NCI-H774 (cell line): ENCODE results near the gene LDLRAD4.
"Not testable (repeated sequence)": the region's sequence is repeated elsewhere in the genome, so short reads cannot be mapped to it uniquely, and the experiment has no call there.

ENCODE experiments used
- DNase-seq: peaks from one replicate; lab custom pipeline; 2025; lab: John Stamatoyannopoulos, UW

Gene LDLRAD4

GRCh38 chr18:13464432-13465123, 246.0 kb downstream of the LDLRAD4 start:
- DNase-seq, result no peak

DNA sequence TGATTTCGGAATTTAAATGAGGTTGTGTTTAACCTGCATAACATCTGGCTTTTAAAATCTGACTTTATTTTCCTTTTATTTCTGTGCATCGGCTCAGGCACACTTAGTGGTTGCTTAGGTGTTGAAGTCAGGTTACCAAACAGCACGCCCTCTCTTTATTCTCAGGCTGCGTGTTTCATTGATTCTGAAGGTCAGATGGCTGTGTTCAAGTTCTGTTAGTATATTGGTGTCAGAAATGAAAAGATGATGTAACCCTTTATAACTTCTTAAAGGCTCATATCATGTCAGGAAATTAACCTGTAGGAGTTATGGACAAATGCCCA, 246.5 kb downstream of the LDLRAD4 start:
- no peak for DNase-seq

GRCh38 chr18:13465476-13465875, 246.9 kb downstream of the LDLRAD4 start:
- no peak for DNase-seq

GRCh38 chr18:13470516-13471197, 252.1 kb downstream of the LDLRAD4 start:
- DNase-seq, result no peak

- no peak for DNase-seq
Observed at GRCh38 chr18:13471198-13471845, 252.8 kb downstream of the LDLRAD4 start.

GRCh38 chr18:13471971-13472628, 253.5 kb downstream of the LDLRAD4 start:
- DNase-seq, result no peak

DNA sequence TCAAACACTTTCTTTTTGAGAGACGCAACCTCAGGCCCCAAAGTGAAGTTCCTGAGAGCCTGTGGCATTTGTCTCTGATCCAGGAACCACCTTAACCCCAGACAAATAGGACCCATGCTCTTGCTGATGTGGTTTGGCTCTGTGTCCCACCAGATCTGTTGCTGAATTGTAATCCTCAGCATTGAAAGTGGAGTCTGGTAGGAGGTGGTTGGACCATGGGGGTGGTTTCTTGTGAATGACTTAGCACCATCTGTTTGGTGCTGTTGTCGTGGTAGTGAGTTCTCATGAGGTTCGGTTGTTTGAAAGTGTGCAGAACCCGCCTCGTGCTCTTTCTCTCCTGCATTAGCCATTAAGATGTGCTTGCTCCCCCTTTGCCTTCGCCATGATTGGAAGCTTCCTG, 255.2 kb downstream of the LDLRAD4 start:
- no peak for DNase-seq

GRCh38 chr18:13474336-13474735, 255.8 kb downstream of the LDLRAD4 start:
- DNase-seq, result no peak

DNA sequence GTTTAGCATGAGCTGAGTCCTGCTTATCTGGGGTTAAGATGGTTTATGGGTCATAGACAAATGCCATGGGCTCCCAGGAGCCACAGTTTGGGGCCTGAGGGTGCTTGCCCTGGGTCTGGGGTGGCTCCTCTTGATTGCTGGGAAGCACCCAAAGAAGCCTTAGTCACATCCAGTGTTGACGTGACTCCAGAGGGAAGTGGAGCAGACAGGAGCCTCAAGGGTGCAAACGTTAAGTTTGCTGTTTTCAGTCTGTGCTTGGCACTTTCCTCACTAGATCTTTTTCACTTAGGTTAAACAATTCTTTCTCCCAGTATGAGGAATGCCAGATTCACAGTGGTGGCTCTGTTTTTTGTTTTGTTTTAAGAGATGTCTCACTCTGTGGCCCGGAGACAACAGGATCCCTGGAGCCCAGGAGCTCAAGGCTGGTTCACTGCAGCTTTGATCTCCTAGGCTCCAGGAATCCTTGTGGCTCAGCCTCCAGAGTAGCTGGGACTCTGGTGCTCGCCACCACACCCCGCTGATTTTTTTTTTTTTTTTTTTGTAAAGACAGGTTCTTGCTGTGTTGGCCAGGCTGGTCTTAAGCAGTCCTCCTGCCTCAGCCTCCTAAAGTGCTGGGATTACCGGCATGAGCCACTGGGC, 256.5 kb downstream of the LDLRAD4 start:
- DNase-seq, result no peak

- not testable (repeated sequence) for DNase-seq
Observed at GRCh38 chr18:13476312-13476711, 257.8 kb downstream of the LDLRAD4 start.

DNA sequence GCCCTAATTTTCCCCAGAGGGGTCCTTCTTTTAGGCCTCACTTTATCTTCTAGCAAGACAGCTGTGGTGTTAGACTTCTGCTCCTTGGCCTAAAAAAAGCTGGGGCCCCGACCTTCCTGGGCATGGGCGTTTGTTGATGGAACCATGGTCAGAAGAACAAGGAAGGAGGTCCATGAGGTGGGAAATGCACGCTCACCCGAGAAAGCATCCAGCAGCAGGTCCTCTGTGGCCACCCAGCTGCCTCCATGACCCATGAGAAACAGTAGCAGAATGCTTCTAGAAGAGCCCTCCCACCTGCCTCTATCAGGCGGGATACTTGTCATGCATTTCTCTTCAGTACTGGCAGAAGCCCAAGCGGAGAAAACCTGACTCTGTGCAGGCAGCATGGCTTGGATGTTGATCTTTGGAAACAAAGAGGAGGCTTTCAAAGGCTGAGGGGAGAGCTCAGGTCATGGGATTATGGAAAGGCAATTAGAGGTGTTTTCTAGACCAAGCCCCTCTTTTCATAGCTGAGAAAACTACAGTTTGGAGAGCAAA, 258.7 kb downstream of the LDLRAD4 start:
- no peak for DNase-seq

GRCh38 chr18:13480571-13481255, 262.2 kb downstream of the LDLRAD4 start:
- no peak for DNase-seq

DNA sequence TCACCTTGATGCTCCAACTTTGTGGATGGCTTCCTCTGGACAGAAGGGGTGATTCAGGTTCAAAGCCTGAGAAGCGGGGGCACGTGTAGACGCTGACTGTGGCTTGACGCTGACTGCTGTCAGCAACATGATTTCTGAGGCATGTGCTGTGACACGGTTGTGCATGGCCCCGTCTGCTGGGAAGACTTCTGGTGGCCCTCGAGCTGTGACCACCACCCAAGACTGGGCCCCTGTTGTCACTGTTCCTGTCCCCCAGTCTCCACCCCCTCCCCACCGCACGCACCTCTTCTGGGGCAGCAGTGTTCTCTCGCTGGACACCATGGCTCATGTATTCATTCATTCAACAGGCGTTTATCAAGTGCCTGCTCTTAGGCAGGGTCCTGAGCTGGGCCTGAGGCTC, 262.8 kb downstream of the LDLRAD4 start:
- DNase-seq, result no peak

DNA sequence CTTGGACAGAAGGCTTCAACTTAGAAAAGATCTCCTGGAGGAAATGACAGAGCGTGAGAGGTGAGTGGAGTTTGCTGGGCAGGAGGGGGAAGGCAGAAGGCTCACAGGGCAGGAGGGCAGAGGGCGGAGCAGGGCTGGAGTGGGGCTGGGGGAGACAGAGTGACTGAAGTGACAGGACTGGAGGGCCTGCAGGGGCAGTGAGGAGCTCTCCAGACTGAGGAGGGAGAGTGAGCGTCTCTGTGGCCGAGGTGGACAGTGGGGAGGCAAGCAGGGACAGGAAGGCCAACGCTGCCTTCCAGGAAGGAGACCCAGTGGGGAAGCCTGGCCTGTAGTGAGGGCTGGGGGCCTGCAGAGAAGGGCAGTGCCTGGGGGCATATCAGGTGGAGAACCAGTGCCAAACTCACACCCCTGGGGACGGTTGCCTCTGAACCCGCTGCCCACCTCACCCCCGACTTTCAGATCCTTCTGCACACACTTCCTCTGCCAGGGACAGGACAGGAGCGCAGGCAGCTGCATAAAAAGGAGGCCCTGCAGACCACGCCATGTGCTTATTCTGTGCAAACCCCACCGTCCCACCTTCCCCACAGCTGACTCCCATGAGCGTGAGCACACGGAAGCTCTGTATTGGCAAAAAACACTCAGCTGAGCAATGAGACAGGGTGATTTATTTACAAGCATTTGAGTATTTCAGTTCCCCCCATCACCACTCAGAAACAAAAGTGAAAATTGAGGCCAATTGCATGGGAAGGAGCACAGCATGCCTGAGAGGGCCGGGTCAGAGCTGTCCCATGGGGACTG, 263.5 kb downstream of the LDLRAD4 start:
- no peak for DNase-seq

DNA sequence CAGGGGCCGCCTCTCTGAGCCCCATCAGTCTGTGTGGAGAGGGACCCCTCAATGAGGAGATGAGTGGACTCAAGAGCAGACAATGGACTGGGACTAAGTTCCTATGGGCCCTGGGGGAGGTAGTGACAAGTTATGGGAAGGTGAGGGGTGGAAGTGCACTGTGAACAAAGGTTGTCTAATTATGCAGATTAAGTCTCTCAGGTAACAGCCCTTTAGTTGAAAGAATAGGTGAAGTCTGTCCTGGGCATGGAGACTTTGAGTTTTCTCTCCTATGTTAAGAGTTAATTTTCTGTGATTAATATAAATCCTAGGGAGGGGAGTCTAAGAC, 264.0 kb downstream of the LDLRAD4 start:
- no peak for DNase-seq

DNA sequence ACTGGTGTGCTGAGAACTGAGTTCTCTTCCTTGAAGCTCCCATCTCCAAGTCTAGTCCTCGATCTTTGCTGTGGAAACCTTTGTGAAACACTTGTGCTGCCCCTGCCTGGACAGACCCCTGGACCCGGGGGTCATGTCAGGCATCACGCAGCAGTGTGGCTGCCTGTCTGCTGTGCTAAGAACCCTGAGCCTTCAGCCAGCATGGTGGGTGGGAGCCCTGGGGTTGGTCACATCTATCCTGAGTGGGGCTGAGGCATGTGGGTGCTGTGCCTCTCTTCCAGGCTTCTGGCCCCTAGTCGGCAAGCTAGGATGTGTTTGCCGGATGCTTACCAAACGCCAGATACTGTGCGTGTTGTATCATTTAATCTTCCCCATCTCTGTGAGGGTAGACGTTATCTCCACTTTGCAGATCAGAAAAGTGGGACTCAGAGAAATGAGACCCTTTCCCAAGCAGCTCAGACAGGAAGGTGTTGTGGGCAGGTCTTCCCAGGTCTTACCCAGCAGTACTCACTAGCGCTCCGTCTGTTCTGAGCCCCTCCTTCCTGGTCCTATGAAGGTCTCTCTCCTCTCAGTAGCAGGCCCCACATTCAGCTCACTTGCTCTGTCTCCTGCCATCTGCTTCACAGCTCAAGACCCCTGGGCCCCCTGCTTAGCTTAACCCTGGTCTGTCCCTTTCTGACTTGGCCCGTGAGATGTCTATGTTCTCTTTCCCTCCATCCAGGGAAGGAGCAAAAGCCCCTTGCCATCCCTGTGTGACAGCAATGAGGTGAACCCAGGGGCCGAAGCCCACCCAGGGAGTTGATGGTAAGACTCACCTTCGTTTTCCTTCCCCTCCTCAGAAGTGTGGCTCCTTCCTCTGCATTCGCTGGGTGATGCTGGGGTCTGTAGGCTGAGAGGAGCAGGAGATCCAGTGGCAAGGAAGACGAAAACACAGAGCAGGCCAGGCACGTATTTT, 265.0 kb downstream of the LDLRAD4 start:
- DNase-seq, result no peak

DNA sequence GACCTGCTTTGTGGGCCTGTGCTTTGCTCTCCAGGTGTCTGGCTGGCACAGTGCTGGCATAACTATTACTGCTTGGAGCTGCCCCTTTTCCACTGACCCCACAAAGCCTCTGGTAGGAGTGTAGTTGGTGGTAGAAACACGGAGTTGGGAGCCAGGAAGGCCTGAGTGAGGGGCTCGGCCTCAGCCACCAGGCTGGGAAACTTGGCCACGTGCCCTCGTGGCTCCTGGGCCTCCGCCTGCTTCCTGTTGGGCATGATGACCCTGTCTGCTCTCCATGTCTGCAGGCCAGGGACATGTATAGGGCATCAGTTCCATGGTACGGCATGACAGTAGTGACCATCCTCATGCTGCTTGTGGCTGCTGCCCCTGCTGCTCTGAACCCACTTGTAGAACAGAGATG, 266.6 kb downstream of the LDLRAD4 start:
- DNase-seq, result no peak

GRCh38 chr18:13485604-13486003, 267.0 kb downstream of the LDLRAD4 start:
- no peak for DNase-seq

- DNase-seq, result no peak
Observed at GRCh38 chr18:13486284-13486683, 267.7 kb downstream of the LDLRAD4 start.

- DNase-seq, result no peak
Observed at GRCh38 chr18:13486686-13487085, 268.1 kb downstream of the LDLRAD4 start.
